Muscle layer of duodenum (tissue), 2 donors: ENCODE data around the gene WDR19.

Experiments
- H3K27ac ChIP-seq: one replicate; pipeline ENCODE4 v1.7.0; 2013; ENCODE audit warnings: mild to moderate bottlenecking, low read length
- H3K27me3 ChIP-seq: one replicate; pipeline ENCODE4 v1.7.0; 2013; ENCODE audit warnings: low read depth, mild to moderate bottlenecking, control low read depth, low read length
- H3K36me3 ChIP-seq, 2 donors: one replicate each; pipeline ENCODE4 v1.7.0; 2013; ENCODE audit warnings: low read length in 2 of 2, control low read depth in 1 of 2, mild to moderate bottlenecking in 1 of 2; ENCODE audit not compliant: insufficient read depth in 2 of 2, control insufficient read depth in 1 of 2
- H3K4me1 ChIP-seq, 2 donors: one replicate each; pipeline ENCODE4 v1.7.0; 2013; ENCODE audit warnings: low read length in 2 of 2, mild to moderate bottlenecking in 2 of 2, control low read depth in 1 of 2, moderate library complexity in 1 of 2; ENCODE audit not compliant: insufficient read depth in 2 of 2, control insufficient read depth in 1 of 2
- H3K4me3 ChIP-seq, 2 donors: one replicate each; pipeline ENCODE4 v1.7.0; 2013; ENCODE audit warnings: low read length in 2 of 2, low read depth in 1 of 2, mild to moderate bottlenecking in 1 of 2
- H3K9me3 ChIP-seq, 2 donors: one replicate each; pipeline ENCODE4 v1.7.0; 2013; ENCODE audit warnings: low read length in 2 of 2, control low read depth in 1 of 2, mild to moderate bottlenecking in 1 of 2; ENCODE audit not compliant: control insufficient read depth in 1 of 2
- donor health status: healthy.

Gene WDR19

GRCh38 chr4:39302901-39303300 is 120.6 kb downstream of the WDR19 start:
- H3K27ac ChIP-seq: no peak overlapping the region
- no peaks in the 10 kb centered on the region for H3K4me1 ChIP-seq
- no peaks in the 10 kb centered on the region for H3K27me3 ChIP-seq
- H3K9me3 ChIP-seq: no peaks in the 10 kb centered on the region
- H3K4me3 ChIP-seq: no peak overlapping the region
- peaks cover 42 to 59% of the 10 kb centered on the region in 2 donors for H3K36me3 ChIP-seq

- H3K36me3 ChIP-seq: peaks cover 43 to 61% of the 10 kb centered on the region in 2 donors
These were observed 121.5 kb downstream of the WDR19 start for GRCh38 chr4:39303871-39304270.

GRCh38 chr4:39304651-39305050 is 122.3 kb downstream of the WDR19 start:
- H3K4me1 ChIP-seq: no peaks in the 10 kb centered on the region
- peaks cover 43 to 59% of the 10 kb centered on the region in 2 donors for H3K36me3 ChIP-seq

More at GRCh38 chr4:39303871-39304270, 121.5 kb downstream of the WDR19 start:
- no peaks in the 10 kb centered on the region for H3K9me3 ChIP-seq
- no peak overlapping the region for H3K4me3 ChIP-seq
- no peaks in the 10 kb centered on the region for H3K27me3 ChIP-seq
- no peaks in the 10 kb centered on the region for H3K4me1 ChIP-seq
- H3K27ac ChIP-seq: no peak overlapping the region

GRCh38 chr4:39305912-39306677 is 123.8 kb downstream of the WDR19 start:
- Histone ChIP-seq H3K36me3 (peaks cover 43 to 58% of the 10 kb centered on the region in 2 donors), H3K27me3 (no peaks in the 10 kb centered on the region)

More at GRCh38 chr4:39304651-39305050, 122.3 kb downstream of the WDR19 start:
- Histone ChIP-seq H3K27ac (no peak overlapping the region), H3K9me3 (no peaks in the 10 kb centered on the region), H3K27me3 (no peaks in the 10 kb centered on the region), H3K4me3 (no peak overlapping the region)

GRCh38 chr4:39308611-39309010 is 126.3 kb downstream of the WDR19 start:
- no peaks in the 10 kb centered on the region for H3K4me1 ChIP-seq
- no peaks in the 10 kb centered on the region for H3K9me3 ChIP-seq
- H3K4me3 ChIP-seq: no peak overlapping the region
- peaks cover 45 to 63% of the 10 kb centered on the region in 2 donors for H3K36me3 ChIP-seq
- H3K27ac ChIP-seq: no peak overlapping the region
- no peaks in the 10 kb centered on the region for H3K27me3 ChIP-seq

More at GRCh38 chr4:39305912-39306677, 123.8 kb downstream of the WDR19 start:
- Histone ChIP-seq H3K27ac (no peak overlapping the region), H3K4me3 (no peak overlapping the region), H3K4me1 (no peaks in the 10 kb centered on the region), H3K9me3 (no peaks in the 10 kb centered on the region)

- Histone ChIP-seq H3K36me3 (peaks cover 42 to 74% of the 10 kb centered on the region in 2 donors), H3K4me3 (no peak overlapping the region), H3K4me1 (no peaks in the 10 kb centered on the region), H3K27ac (no peak overlapping the region), H3K27me3 (no peaks in the 10 kb centered on the region), H3K9me3 (no peaks in the 10 kb centered on the region)
These were observed 130.5 kb downstream of the WDR19 start for GRCh38 chr4:39312816-39313215.

GRCh38 chr4:39319676-39320075 is 137.3 kb downstream of the WDR19 start:
- Histone ChIP-seq H3K27me3 (no peaks in the 10 kb centered on the region), H3K4me3 (no peak overlapping the region), H3K36me3 (peaks cover 19 to 38% of the 10 kb centered on the region in 2 donors), H3K4me1 (no peaks in the 10 kb centered on the region), H3K9me3 (no peaks in the 10 kb centered on the region), H3K27ac (no peak overlapping the region)

- Histone ChIP-seq H3K27ac (no peak overlapping the region), H3K9me3 (no peaks in the 10 kb centered on the region), H3K4me3 (no peak overlapping the region), H3K36me3 (peaks cover 18 to 32% of the 10 kb centered on the region in 2 donors), H3K27me3 (no peaks in the 10 kb centered on the region), H3K4me1 (no peaks in the 10 kb centered on the region)
These were observed 138.2 kb downstream of the WDR19 start for GRCh38 chr4:39320381-39321115.

GRCh38 chr4:39323821-39324220 is 141.5 kb downstream of the WDR19 start:
- Histone ChIP-seq H3K4me1 (no peaks in the 10 kb centered on the region), H3K4me3 (no peak overlapping the region), H3K27ac (no peak overlapping the region), H3K9me3 (no peaks in the 10 kb centered on the region), H3K27me3 (no peaks in the 10 kb centered on the region), H3K36me3 (peaks cover 19 to 25% of the 10 kb centered on the region in 2 donors)

- no peaks in the 10 kb centered on the region for H3K4me1 ChIP-seq
- H3K27ac ChIP-seq: no peak overlapping the region
- H3K4me3 ChIP-seq: no peak overlapping the region
- peaks cover 15 to 25% of the 10 kb centered on the region in 2 donors for H3K36me3 ChIP-seq
- no peaks in the 10 kb centered on the region for H3K9me3 ChIP-seq
- H3K27me3 ChIP-seq: no peaks in the 10 kb centered on the region
These were observed 142.1 kb downstream of the WDR19 start for GRCh38 chr4:39324446-39324845.

- Histone ChIP-seq H3K36me3 (peaks cover 9 to 20% of the 10 kb centered on the region in 2 donors), H3K4me1 (no peaks in the 10 kb centered on the region), H3K4me3 (no peak overlapping the region), H3K27ac (no peak overlapping the region), H3K27me3 (no peaks in the 10 kb centered on the region), H3K9me3 (no peaks in the 10 kb centered on the region)
These were observed 142.7 kb downstream of the WDR19 start for GRCh38 chr4:39324897-39325613.
